ENCODE data around the gene SYNE4. TPM values are rescaled to one million over a fixed set of nuclear protein-coding genes. Genes with fewer than 3 reads are reported as not detected.

Gene SYNE4
- total and polyA plus RNA-seq, 2 of the 13 experiments (the other 11 are each of a cell fraction or from before 2014, with no cell fraction given), result 13.7 to 23.0 TPM

DNA sequence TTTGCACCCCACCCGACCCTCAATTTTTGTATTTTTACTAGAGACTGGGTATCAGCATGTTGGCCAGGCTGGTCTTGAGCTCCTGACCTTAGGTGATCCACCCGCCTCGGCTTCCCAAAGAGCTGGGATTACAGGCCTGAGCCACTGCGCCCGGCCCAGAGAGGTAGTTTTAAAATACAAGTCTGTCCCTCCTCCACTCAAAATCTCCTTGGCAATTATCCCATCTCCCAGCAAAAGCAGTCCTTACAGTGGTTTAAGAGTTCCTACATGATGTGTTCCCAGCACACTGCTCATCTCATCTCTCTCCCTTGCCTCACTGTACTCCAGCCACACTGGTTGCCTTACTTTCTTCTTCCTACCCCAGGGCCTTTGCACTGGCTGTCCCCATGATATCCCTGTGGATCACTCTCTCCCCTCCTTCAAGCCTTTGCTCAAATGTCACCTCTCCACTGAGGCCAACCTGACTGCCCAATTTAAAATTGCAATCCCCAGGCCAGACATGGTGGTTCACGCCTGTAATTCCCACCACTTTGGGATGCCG, 48.1 kb downstream of the SYNE4 start (continued):
- TF ChIP-seq ZC3H4 (CRISPR knock-in tag; IDR thresholded peaks at IDR 0.05; ENCODE audit: borderline replicate concordance), result no peak
- TF ChIP-seq ZNF572 (CRISPR knock-in tag; IDR thresholded peaks at IDR 0.05), result no peak
- TF ChIP-seq ZNF383 (CRISPR knock-in tag; IDR thresholded peaks at IDR 0.05; ENCODE audit: borderline replicate concordance), result no peak

- 60% methylated on average over 11 of the region's 20 CpGs for WGBS (ENCODE audit: low lambda C conversion rate)
- Histone ChIP-seq H3K79me2 (ENCODE audit: insufficient read depth, low read length) (no peaks in the 10 kb centered on the region), H3K4me3 (replicated peaks in 1 of 3; ENCODE audit: insufficient read depth in 1 of 3, low read depth in 2 of 3, low read length in 3 of 3) (no peak overlapping the region), H4K20me1 (ENCODE audit: insufficient read depth, low read length) (peaks cover 9% of the 10 kb centered on the region; the same call in 1 of the 2 replicates), H3K9ac (ENCODE audit: insufficient read depth, low read depth, low read length) (no peak overlapping the region), H3K4me1 (ENCODE audit: insufficient read depth, low read length) (no peaks in the 10 kb centered on the region), H3K27me3 (ENCODE audit: control insufficient read depth in 1 of 2, insufficient read depth in 2 of 2, low read length in 2 of 2) (peaks cover 4 to 35% of the 10 kb centered on the region in 2 experiments; a peak in 4 of 5 replicates), H3K27ac (ENCODE audit: extremely low read length, insufficient read depth, low read length) (no peak overlapping the region), H3K4me2 (ENCODE audit: low read depth, low read length) (no peak overlapping the region), H3K9me3 (ENCODE audit: low read length) (no peaks in the 10 kb centered on the region), H3K36me3 (replicated peaks in 1 of 2; ENCODE audit: control insufficient read depth in 1 of 2, insufficient read depth in 2 of 2, low read length in 2 of 2) (no peaks in the 10 kb centered on the region), H2AFZ (ENCODE audit: low read length) (no peak overlapping the region)
- FAIRE-seq, result no peak
- TF ChIP-seq ZNF670 (CRISPR knock-in tag; IDR thresholded peaks at IDR 0.05; ENCODE audit: borderline replicate concordance) (no peak), ZNF383 (CRISPR knock-in tag; IDR thresholded peaks at IDR 0.05; ENCODE audit: borderline replicate concordance) (no peak), ZNF598 (CRISPR knock-in tag; IDR thresholded peaks at IDR 0.05; ENCODE audit: borderline replicate concordance) (no peak), NCOA2 (CRISPR knock-in tag; IDR thresholded peaks at IDR 0.05) (no peak), SPEN (CRISPR knock-in tag; IDR thresholded peaks at IDR 0.05; ENCODE audit: low read depth) (no peak), HCFC1 (IDR thresholded peaks at IDR 0.05; ENCODE audit: low read depth, low read length) (no peak), FOXA1 (IDR thresholded peaks at IDR 0.05) (no peak), FOXA1 (CRISPR knock-in tag; IDR thresholded peaks at IDR 0.05) (no peak), ZNF850 (CRISPR knock-in tag; conservative IDR thresholded peaks at IDR 0.05) (no peak), FOXP1 (IDR thresholded peaks at IDR 0.05) (no peak), FOXP1 (CRISPR knock-in tag; IDR thresholded peaks at IDR 0.05) (no peak), ZNF329 (CRISPR knock-in tag; IDR thresholded peaks at IDR 0.05; ENCODE audit: low read depth) (no peak), DNMT1 (CRISPR knock-in tag; IDR thresholded peaks at IDR 0.05) (no peak), MED1 (CRISPR knock-in tag; IDR thresholded peaks at IDR 0.05) (no peak), HOXA7 (CRISPR knock-in tag; IDR thresholded peaks at IDR 0.05) (no peak), IRX3 (CRISPR knock-in tag; IDR thresholded peaks at IDR 0.05; ENCODE audit: borderline replicate concordance, low read depth) (no peak), MNT (IDR thresholded peaks at IDR 0.05) (no peak), ZNF7 (CRISPR knock-in tag; IDR thresholded peaks at IDR 0.05) (no peak), XRCC5 (optimal IDR thresholded peaks at IDR 0.05; ENCODE audit: low read length) (no peak)
- POLR2A ChIA-PET, result no interaction called here
- CTCF ChIA-PET (ENCODE audit: low intra/inter-chr PET ratio, low total read pairs), result no interaction called here
- peak; percentile 45 for ATAC-seq
- in situ Hi-C loops (cut with HindIII; ENCODE audit: extremely low pct_ligation_motif_present, low pct_unique_long_range_greater_than_20kb), result no loop called here
- intact Hi-C loops (cut with micrococcal nuclease; ENCODE audit: unreplicated experiment), result no loop called here
- no TSS peak for BruUV-seq (replicated peaks)
- no peak for DNase-seq (ENCODE audit: low spot score)
These were observed 48.7 kb downstream of the SYNE4 start for GRCh38 chr19:35959968-35960320.

Measured in HepG2 (cell line).